ENCODE data around the gene SENP2.
"Not testable (repeated sequence)": the region's sequence is repeated elsewhere in the genome, so short reads cannot be mapped to it uniquely, and the experiment has no call there.

The SENP2 gene

GRCh38 chr3:185586686-185587039, 568 bp downstream of the SENP2 start:
- DNase-seq (ENCODE audit: low spot score): no peak

- no peak for DNase-seq (ENCODE audit: low spot score)
Measured at GRCh38 chr3:185594073-185594472, 8.0 kb downstream of the SENP2 start.

- DNase-seq (ENCODE audit: low spot score): no peak
Measured at GRCh38 chr3:185595526-185595925, 9.4 kb downstream of the SENP2 start.

DNA sequence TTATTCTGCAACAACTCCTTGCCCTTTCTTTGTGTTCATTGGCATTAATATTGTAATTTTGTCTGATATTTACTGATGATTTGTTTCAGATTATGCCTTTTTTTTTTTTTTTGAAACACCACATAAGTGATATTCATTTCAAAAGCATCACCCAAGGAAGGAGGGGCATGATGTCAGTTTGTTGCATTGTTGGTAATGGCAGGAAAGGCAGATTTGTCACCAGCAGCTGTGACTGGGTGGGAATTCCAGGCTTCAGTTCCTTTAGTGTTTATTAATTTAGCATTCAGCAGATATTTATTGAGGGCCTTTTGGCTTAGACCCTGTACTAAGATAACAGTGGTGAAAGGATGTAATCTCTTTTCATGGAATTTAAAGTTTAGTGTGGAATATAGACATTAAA, 19.5 kb downstream of the SENP2 start:
- no peak for DNase-seq (ENCODE audit: low spot score)

DNA sequence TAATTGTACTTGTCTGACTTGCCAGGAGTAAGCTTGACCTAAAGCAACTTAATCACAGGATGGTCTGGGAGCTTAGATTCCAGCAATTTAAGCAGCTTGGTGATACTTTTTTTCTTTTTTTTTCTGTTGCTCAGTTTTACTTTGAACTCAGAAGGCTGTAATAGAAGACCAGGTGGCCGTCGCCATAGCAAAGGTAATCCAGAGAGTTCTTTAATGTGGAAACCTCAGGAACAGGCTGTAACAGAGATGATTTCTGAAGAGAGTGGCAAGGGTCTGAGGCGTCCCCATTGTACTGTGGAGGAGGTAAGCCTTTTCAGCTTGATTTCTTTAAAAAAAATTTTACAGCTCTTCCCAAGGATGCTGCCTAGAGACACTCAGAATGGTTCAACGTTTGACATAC, 20.1 kb downstream of the SENP2 start:
- no peak for DNase-seq (ENCODE audit: low spot score)

DNA sequence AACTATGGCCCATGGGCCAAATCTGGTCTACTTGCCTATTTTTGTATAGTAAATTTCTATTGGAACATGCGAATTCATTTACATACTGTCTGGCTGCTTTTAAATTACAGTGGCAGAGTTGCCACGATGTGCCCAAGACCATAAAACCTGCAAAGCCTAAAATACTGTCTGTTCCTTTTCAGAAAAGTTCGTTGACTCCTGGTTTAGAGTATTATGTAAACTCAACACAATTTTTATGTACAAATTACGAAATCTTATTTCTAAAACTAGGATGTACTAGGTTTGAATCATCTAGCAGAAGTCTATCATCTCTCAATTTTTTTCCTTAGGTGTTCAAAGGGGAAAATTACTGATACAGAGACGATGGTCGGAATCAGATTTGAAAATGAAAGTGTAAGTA, 26.9 kb downstream of the SENP2 start:
- no peak for DNase-seq (ENCODE audit: low spot score)

DNA sequence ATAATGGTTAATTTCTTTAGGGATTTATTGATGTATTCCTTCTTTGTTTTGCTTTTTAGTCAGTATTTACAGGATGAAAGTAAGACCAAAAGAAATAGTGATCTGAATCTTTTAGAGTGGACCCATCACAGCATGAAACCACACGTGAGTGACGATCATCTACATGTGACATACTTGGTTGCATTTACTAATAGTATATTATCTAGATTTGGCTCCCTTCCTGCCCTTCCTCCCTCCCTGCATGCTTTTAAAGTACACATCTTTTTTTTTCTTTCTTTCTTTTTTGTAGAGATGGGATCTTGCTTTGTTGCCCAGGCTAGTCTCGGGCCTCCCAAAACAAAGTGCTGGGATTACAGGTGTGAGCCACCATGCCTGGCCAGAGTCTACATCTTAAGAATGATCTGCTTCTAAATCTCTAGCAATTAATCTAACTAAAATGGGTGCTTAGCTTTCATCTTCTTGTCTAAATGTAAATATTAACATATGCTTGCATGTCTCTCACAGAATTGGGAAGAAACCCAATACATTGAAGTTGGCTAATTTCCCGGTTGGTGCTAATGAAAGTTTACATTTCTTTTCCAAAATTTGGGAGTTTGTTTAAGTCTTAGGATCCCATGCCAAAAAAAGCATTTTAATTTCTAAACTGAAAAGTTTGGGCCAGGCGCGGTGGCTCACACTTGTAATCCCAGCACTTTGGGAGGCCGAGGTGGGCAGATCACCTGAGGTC, 38.0 kb downstream of the SENP2 start:
- no peak for DNase-seq (ENCODE audit: low spot score)

DNA sequence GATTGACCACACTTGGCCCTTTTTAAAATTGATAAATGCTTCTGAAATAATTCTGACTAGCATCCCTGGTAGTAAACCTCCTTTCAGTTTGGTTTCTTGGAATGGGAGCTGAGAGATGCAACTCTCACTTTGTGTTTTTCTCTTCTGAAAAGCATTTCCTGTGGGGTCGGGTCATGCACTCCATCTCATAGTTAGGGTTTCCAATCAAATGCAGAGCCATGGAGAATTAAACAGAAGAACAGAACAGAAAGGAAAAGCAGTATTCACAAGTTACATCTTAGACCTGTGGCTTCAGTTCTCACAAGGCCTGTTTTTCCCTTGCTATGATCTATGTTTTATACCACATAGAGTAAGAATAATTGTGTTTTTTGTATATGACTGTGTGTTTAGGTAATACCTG, 39.7 kb downstream of the SENP2 start:
- DNase-seq (ENCODE audit: low spot score): no peak

- no peak for DNase-seq (ENCODE audit: low spot score)
Measured at GRCh38 chr3:185629554-185630181, 43.6 kb downstream of the SENP2 start.

GRCh38 chr3:185630182-185630622, 44.1 kb downstream of the SENP2 start:
- DNase-seq (ENCODE audit: low spot score): no peak

GRCh38 chr3:185631108-185631507, 45.0 kb downstream of the SENP2 start:
- no peak for DNase-seq (ENCODE audit: low spot score)

- no peak for DNase-seq (ENCODE audit: low spot score)
Measured at GRCh38 chr3:185631508-185632206, 45.6 kb downstream of the SENP2 start.

DNA sequence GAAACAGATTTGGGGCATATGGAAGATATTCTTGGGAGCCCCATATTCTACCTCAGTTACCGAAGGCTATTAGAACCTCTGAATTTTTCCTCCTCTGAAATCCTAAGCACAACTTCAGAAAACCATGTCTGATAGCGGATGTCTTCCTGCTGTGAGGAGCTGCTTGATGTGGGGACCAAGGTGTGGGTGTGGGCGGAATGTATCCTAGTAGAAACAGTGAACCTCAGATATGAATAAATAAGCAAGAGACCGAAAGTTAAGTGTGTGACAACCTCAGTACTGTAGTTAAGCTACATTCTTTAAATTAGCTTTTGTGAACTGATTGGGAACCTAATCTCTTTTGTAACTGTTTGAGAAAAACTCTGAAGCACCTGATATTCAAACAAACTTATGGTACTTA, 46.9 kb downstream of the SENP2 start:
- DNase-seq (ENCODE audit: low spot score): no peak

DNA sequence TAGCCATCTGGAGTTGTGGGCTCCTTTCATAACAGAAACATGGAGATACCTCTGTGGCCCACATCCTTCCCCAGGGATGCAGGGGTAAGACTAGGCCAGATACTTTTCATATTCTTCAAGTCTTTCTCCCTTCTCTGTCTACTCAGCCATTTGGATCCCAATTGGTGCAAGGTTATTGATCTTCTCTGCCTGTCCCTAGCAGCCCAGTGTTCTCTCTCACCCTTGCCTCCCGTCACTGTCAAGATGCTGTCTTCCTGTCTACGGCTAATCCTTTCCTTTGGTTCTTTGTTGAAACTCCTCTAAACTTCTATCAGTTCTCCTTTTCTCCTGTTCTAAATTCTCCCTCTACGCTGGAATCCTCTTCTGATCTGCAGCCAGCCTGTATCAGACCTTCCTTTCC, 51.3 kb downstream of the SENP2 start:
- no peak for DNase-seq (ENCODE audit: low spot score)

DNA sequence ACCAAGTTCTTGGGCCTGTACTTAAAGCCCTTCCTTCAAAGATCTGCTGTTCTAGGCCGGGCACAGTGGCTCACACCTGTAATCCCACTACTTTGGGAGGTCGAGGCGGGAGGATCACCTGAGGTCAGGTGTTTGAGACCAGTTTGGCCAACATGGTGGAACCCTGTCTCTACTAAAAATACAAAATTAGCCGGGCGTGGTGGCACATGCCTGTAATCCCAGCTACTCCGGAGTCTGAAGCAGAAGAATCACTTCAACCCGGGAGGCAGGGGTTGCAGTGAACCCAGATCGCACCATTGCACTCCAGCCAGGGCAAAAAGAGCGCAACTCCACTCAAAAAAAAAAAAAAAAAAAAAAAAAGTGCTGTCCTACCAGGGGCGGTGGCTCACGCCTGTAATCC, 52.6 kb downstream of the SENP2 start:
- DNase-seq (ENCODE audit: low spot score): not testable (repeated sequence)

- no peak for DNase-seq (ENCODE audit: low spot score)
Measured at GRCh38 chr3:185639632-185640206, 53.6 kb downstream of the SENP2 start.

GRCh38 chr3:185640308-185640707, 54.2 kb downstream of the SENP2 start:
- no peak for DNase-seq (ENCODE audit: low spot score)

GRCh38 chr3:185645191-185645590, 59.1 kb downstream of the SENP2 start:
- DNase-seq (ENCODE audit: low spot score): not testable (repeated sequence)

- no peak for DNase-seq (ENCODE audit: low spot score)
Measured at GRCh38 chr3:185645596-185646381, 59.7 kb downstream of the SENP2 start.

DNA sequence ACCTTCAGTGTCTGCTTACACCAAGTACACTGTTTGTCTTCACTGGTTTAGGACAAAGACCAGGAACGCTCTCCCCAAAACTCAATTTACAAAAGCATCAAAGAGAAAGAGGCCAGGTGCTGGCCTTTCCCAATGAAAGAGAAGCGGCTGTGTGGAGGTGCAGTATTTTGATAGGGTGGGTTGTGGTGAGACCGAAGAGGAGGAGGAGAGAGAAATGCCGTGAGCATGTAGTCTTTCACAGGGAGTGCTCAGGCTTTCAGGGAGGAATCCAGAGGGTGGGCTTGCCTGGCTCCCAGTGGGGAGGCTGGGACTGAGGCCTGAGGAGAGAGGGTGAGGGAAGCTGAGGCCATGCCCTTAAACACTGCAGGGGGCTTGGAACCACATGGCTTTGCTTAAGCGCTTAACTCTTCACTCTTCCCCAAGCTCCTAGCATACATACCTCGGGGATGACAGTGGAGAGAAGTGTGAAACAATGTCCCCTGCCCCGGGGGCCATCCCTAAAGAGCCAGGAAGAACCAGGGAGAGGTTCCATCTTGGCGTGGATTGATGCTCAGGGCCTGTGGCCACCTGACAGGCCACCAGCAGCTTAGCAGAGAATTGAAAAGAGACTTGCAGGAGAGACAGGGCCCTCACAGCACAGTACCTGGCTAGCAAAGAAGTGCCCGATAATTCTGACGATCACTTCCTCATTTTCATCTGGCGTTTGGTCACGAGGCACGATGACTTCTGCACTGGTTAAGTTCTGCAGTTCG, 60.5 kb downstream of the SENP2 start:
- DNase-seq (ENCODE audit: low spot score): no peak

- no peak for DNase-seq (ENCODE audit: low spot score)
Measured at GRCh38 chr3:185647134-185647879, 61.2 kb downstream of the SENP2 start.

All from left forelimb (tissue), 1 donor.